GM06990 (cell line): ENCODE data around the gene HYAL2.
A peak's percentile ranks its signal among the peaks of the same experiment; 100 is the strongest.

Experiments
- DNase-seq: peaks from one replicate; pipeline ENCODE4 v3.0.0-alpha.2; 2011; ENCODE audit not compliant: insufficient read length; ENCODE audit errors: extremely low read depth
- H3K27me3 ChIP-seq: replicated peaks from 2 replicates; pipeline ENCODE4 v1.6.0; 2011; ENCODE audit warnings: low read length; ENCODE audit not compliant: control insufficient read depth, insufficient read depth
- H3K36me3 ChIP-seq: 2 replicates; pipeline ENCODE4 v1.5.1; 2011; ENCODE audit warnings: low read length; ENCODE audit not compliant: control insufficient read depth, insufficient read depth
- H3K4me3 ChIP-seq: replicated peaks from 2 replicates; pipeline ENCODE4 v1.5.1; 2011; ENCODE audit warnings: low read depth, mild to moderate bottlenecking, control low read depth, low read length
- TF ChIP-seq, protein P1 (sequence below): IDR thresholded peaks from 2 replicates; pipeline ENCODE4 v1.5.1; 2011; ENCODE audit warnings: low read length, control low read depth, mild to moderate bottlenecking, inconsistent platforms; ENCODE audit not compliant: insufficient read depth, poor library complexity, severe bottlenecking

HYAL2 gene

DNA sequence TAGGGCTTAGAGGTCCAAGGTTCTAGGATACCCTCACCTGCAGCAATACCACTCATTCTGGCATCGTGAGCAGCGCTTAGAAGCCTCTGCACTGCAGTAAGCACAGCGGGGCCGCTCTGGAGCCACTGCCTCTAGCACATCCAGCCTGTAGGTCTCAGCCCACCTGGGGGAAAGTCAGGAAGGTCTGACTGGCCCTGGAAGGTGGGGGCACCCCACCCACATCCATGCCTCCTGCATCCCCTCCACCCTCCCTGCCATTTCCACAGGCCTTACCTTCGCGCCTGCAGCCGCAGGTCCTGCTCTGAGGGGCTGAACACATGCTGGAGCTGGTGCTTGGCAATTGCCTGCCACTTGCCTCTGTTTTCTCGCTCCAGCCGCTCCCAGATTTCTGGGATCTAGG is 19.0 kb upstream of the HYAL2 start:
- no peaks in the 10 kb centered on the region for H3K27me3 ChIP-seq
- H3K36me3 ChIP-seq: no peaks in the 10 kb centered on the region
- H3K4me3 ChIP-seq: peak overlapping the region; percentile 93
- no peak for DNase-seq
- TF ChIP-seq, protein P1, sequence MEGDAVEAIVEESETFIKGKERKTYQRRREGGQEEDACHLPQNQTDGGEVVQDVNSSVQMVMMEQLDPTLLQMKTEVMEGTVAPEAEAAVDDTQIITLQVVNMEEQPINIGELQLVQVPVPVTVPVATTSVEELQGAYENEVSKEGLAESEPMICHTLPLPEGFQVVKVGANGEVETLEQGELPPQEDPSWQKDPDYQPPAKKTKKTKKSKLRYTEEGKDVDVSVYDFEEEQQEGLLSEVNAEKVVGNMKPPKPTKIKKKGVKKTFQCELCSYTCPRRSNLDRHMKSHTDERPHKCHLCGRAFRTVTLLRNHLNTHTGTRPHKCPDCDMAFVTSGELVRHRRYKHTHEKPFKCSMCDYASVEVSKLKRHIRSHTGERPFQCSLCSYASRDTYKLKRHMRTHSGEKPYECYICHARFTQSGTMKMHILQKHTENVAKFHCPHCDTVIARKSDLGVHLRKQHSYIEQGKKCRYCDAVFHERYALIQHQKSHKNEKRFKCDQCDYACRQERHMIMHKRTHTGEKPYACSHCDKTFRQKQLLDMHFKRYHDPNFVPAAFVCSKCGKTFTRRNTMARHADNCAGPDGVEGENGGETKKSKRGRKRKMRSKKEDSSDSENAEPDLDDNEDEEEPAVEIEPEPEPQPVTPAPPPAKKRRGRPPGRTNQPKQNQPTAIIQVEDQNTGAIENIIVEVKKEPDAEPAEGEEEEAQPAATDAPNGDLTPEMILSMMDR: no peak

DNA sequence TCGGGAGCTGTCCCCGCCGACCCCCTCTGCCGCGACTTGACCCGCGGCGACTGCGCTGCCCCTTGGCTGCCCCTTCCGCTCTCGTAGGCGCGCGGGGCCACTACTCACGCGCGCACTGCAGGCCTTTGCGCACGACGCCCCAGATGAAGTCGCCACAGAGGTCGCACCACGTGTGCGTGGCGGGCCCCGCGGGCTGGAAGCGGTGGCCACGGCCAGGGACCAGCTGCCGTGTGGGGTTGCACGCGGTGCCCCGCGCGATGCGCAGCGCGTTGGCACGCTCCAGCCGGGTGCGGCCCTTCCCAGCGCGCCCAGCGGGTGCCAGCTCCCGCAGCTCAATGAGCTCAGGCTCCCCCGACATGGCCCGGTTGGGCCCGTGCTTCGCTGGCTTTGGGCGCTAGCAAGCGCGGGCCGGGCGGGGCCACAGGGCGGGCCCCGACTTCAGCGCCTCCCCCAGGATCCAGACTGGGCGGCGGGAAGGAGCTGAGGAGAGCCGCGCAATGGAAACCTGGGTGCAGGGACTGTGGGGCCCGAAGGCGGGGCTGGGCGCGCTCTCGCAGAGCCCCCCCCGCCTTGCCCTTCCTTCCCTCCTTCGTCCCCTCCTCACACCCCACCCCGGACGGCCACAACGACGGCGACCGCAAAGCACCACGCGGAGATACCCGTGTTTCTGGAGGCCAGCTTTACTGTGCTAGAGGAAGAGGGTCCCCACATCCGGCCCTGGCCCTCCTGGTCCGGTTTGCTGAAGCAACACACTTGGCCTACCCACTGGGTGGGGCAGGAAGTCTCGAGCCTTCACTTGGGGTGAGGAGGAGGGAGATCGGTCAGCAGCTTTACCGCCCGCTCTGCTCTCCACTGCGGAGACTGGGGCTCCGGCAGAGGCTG is 18.1 kb upstream of the HYAL2 start, which contains the start of gene RASSF1:
TSS of gene RASSF1 (minus strand) at position 389 of the 882 bp plus-strand sequence. CDS start at position 358, 31 bp downstream.
- peak; percentile 86 for DNase-seq
- H3K27me3 ChIP-seq: no peaks in the 10 kb centered on the region
- H3K4me3 ChIP-seq: peak within 1 kb of the TSS; percentile 93
- TF ChIP-seq, protein P1: no peak
- no peaks in the 10 kb centered on the region for H3K36me3 ChIP-seq

DNA sequence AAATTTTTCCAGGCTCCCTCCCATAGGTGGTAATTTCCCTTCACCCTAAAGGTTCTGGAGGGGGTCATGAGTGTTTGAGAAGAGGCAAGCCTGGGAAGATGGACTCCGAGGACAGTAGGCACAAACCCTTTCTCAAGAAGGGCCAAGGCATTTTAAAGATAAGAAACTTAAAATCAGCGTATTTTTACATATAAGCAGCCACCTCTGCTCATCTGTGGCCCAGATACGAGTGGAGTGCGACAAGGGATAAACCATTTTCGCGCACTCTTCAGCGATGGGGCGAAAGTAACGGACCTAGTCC is 17.6 kb upstream of the HYAL2 start:
- H3K4me3 ChIP-seq: peak overlapping the region; percentile 93
- no peaks in the 10 kb centered on the region for H3K27me3 ChIP-seq
- TF ChIP-seq, protein P1: no peak
- no peaks in the 10 kb centered on the region for H3K36me3 ChIP-seq
- DNase-seq: no peak

DNA sequence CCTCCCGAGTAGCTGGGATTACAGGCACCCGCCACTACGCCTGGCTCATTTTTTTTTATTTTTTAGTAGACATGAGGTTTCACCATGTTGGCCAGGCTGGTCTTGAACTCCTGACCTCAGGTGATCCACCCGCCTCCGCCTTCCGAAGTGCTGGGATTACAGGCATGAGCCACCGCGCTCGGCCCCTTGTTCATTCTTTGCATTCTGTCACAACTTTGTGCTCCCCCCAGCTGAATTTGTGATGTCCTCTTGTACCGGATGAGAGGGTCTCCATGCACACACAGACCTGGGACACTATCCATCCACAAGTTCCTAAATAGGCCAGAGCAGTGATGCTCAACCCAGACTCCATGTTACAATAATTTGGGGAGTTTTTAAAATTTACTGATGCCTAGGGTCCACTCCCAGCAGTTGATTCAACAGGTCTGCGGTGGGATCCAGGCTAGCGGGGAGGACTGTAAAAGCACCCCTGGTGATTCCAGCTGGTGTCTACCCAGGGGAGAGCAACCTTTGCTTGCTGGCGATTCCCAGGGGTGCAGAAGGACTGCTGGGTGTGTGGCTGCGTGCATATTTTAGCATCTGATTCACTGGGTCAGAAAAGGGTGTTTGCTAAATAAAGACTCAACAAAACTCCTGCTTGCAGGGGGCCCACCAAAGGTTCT is 17.1 kb upstream of the HYAL2 start:
- no peaks in the 10 kb centered on the region for H3K36me3 ChIP-seq
- H3K27me3 ChIP-seq: no peaks in the 10 kb centered on the region
- TF ChIP-seq, protein P1: no peak
- peak overlapping the region; percentile 93 for H3K4me3 ChIP-seq
- no peak for DNase-seq

DNA sequence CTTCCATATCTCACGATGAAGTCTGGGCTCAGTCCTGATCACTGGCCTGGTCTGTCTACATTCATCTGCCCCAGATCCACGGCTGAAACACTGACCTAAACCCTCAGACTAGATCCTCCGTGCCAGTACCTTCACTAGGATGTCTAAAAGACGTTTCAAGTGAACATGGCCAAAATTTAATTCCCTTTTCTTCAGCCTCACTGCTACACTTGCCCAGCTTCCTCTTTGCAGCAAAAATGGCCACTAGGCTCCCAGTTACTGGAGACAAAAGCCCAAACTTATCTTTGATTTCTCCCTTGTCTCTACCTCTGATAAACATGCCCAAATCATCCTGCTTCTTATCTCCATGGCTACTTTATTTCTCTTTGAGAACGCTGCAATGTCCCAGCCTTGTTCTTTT is 16.4 kb upstream of the HYAL2 start:
- no peak for DNase-seq
- TF ChIP-seq, protein P1: no peak
- H3K4me3 ChIP-seq: peak overlapping the region; percentile 93
- no peaks in the 10 kb centered on the region for H3K27me3 ChIP-seq
- peaks cover 2% of the 10 kb centered on the region for H3K36me3 ChIP-seq
